Endothelial cell of umbilical vein (primary cell): ENCODE results near the gene CD2BP2.
"Not testable (repeated sequence)": the region's sequence is repeated elsewhere in the genome, so short reads cannot be mapped to it uniquely, and the experiment has no call there.

ENCODE experiments used
- CTCF ChIP-seq, 2 donors: IDR thresholded peaks; 1 replicate in 1 of 2; 2 replicates in 1 of 2; pipeline ENCODE4 v1.5.1; 2011; ENCODE audit warnings: low read length in 2 of 2, mild to moderate bottlenecking in 2 of 2, moderate library complexity in 2 of 2, control low read depth in 1 of 2, inconsistent platforms in 1 of 2, low read depth in 1 of 2; ENCODE audit not compliant: insufficient read depth in 1 of 2; ENCODE audit errors: extremely low read depth in 1 of 2
- EZH2 ChIP-seq: IDR thresholded peaks from 2 replicates; pipeline ENCODE4 v1.6.1; 2012; ENCODE audit warnings: borderline replicate concordance, low read depth, mild to moderate bottlenecking, moderate library complexity, low read length, inconsistent platforms; ENCODE audit not compliant: severe bottlenecking
- FOS ChIP-seq: IDR thresholded peaks from 2 replicates; pipeline ENCODE4 v1.6.1; 2011; ENCODE audit warnings: mild to moderate bottlenecking, low read length, moderate library complexity, borderline replicate concordance; ENCODE audit not compliant: insufficient read depth
- GATA2 ChIP-seq: IDR thresholded peaks from 2 replicates; pipeline ENCODE4 v1.7.0; 2011; ENCODE audit warnings: low read depth, mild to moderate bottlenecking, moderate library complexity, mixed read lengths, low read length; ENCODE audit not compliant: insufficient read length, insufficient read depth
- JUN ChIP-seq: IDR thresholded peaks from 2 replicates; pipeline ENCODE4 v1.6.1; 2011; ENCODE audit warnings: borderline replicate concordance, low read depth; ENCODE audit not compliant: insufficient read length, insufficient read depth
- MAX ChIP-seq: IDR thresholded peaks from 2 replicates; pipeline ENCODE4 v1.6.1; 2011; ENCODE audit not compliant: insufficient read depth, insufficient read length
- MYC ChIP-seq: IDR thresholded peaks from one replicate; pipeline ENCODE4 v1.6.1; 2011; ENCODE audit warnings: mild to moderate bottlenecking, low read depth, low read length
- POLR2A ChIP-seq: IDR thresholded peaks from 2 replicates; pipeline ENCODE4 v1.6.1; 2012; ENCODE audit warnings: low read depth, mild to moderate bottlenecking, control low read depth, low read length
- POLR2AphosphoS5 ChIP-seq: IDR thresholded peaks from 2 replicates; pipeline ENCODE4 v1.6.1; 2012; ENCODE audit warnings: low read depth, mild to moderate bottlenecking, control low read depth, low read length, moderate library complexity; ENCODE audit not compliant: insufficient read depth

GRCh38 chr16:30309255-30309654 lies 45.9 kb downstream of the CD2BP2 start:
- TF ChIP-seq CTCF (IDR thresholded peaks at IDR 0.05; ENCODE audit: extremely low read depth in 1 of 2, insufficient read depth in 1 of 2, low read depth in 1 of 2, low read length in 2 of 2); POLR2A; POLR2AphosphoS5; EZH2; MYC; MAX; JUN; FOS; GATA2: not testable (repeated sequence)
